ENCODE data around the gene ANKMY1. TPM values are rescaled to one million over a fixed set of nuclear protein-coding genes. Genes with fewer than 3 reads are reported as not detected.

The ANKMY1 gene
- total RNA-seq, 1 donor from 2014 or later = 7.2 TPM

DNA sequence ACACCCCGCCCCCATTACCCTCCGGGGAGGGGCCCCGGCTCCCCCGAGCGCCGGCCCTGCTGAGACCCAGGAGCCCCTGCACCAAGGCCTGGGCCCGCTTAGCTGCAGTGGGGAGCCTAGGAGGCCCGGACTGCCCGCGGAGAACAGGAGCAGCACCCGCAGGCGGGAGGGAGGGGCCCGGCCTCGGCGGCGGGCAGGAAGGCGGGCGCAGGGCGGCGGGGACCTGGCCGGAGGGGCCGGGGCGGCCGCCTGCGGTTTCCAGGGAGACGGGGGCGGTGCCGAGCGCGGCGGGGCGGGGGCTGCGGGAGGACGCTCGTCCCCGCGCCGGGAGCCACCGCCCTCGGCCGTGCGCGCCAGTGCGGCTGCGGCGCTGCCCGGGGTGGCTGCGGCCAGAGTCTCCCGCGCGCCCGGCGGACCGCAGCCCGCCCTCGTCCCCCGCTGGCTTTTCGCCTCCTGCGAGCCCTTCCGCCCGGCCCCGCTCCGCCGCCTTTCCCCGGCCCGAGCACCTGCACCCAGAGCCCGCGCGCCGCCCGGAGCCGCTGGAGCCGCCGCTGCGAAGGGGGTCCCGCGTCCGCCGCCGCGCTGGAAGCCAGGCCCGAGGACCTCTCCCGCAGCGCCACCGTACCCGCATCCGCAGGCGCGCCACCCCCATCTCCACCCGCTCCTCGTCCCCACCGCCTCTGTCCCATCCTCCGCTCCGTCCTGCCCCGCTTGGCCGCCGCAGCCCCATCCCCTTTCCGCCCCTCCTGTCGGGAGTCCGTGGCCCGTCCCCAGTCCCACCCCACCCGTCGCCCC, 105.1 kb downstream of the ANKMY1 start:
- H3K36me3 ChIP-seq (ENCODE audit: insufficient read depth, low read length) = no peaks in the 10 kb centered on the region
- H3K36me3 Mint-ChIP-seq (ENCODE audit: low read depth, unreplicated experiment) = no peaks in the 10 kb centered on the region
- H3K4me3 ChIP-seq (ENCODE audit: insufficient read depth, low read depth, low read length) = peak overlapping the region; percentile 42
- no peaks in the 10 kb centered on the region for H3K9me3 Mint-ChIP-seq (ENCODE audit: unreplicated experiment)
- peaks cover 27% of the 10 kb centered on the region for H3K4me1 Mint-ChIP-seq (ENCODE audit: low read depth, unreplicated experiment)
- peak overlapping the region; percentile 78 for H3K4me3 Mint-ChIP-seq (ENCODE audit: unreplicated experiment)
- peaks cover 82% of the 10 kb centered on the region for H3K79me2 ChIP-seq (ENCODE audit: insufficient read depth, low read length)
- H2AFZ ChIP-seq (ENCODE audit: low read depth, low read length) = no peak overlapping the region
- no peaks in the 10 kb centered on the region for H3K27me3 Mint-ChIP-seq (ENCODE audit: low read depth, unreplicated experiment)
- FAIRE-seq (no peak), DNase-seq (ENCODE audit: low read depth) (no peak)
- no peak overlapping the region for H3K27ac Mint-ChIP-seq (ENCODE audit: unreplicated experiment)
- H3K4me2 ChIP-seq (ENCODE audit: low read length) = peak overlapping the region; percentile 88
- peaks cover 35% of the 10 kb centered on the region for H3K4me1 ChIP-seq (ENCODE audit: insufficient read depth, low read length)
- TF ChIP-seq EZH2 (IDR thresholded peaks at IDR 0.05; ENCODE audit: insufficient read depth, low read length) (no peak), CTCF (IDR thresholded peaks at IDR 0.05; ENCODE audit: insufficient read depth, low read depth, low read length) (no peak)
- no peaks in the 10 kb centered on the region for H3K9me3 ChIP-seq (ENCODE audit: insufficient read depth, low read depth, low read length)
- no peak overlapping the region for H3K27ac ChIP-seq (ENCODE audit: low read depth, low read length)
- peak overlapping the region; percentile 38 for H3K9ac ChIP-seq (ENCODE audit: low read length)
- peaks cover 87% of the 10 kb centered on the region for H4K20me1 ChIP-seq (ENCODE audit: insufficient read depth, low read length)
- H3K27me3 ChIP-seq (ENCODE audit: insufficient read depth, low read length) = no peaks in the 10 kb centered on the region

DNA sequence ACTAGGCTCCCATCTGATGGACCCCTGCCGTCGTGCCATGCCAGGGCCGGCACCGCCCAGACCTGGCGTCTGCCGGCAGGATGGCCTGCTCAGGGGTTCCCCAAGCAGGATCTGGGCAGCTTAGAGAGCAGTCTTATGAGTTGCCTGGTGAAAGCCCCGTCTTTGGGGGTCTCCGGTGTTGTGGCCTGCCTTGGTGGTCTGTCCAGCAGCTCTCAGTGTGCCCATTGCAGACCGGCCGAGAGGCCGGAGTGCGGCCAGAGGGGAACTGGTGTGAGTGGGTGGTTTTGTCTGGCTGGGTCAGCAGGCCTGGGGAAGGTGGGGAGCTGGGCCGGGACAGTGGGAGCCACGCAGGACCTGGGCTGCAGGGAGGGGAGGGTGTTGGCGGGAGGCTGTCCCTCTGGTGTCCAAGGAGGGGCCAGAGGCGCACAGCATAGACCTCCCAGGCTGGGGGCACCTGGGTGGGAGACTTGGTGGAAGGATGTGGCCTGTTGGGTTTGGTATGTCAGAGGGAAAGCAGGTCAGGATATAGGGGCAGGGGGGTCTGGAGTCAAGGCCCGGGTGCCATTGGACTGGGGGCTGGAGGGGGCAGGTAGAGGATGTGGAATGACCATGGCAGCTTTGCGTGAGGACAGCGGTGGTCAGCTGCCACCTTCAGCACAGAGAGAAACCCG, 105.9 kb downstream of the ANKMY1 start:
- peaks cover 82% of the 10 kb centered on the region for H3K79me2 ChIP-seq (ENCODE audit: insufficient read depth, low read length)
- peaks cover 87% of the 10 kb centered on the region for H4K20me1 ChIP-seq (ENCODE audit: insufficient read depth, low read length)
- no peak overlapping the region for H3K27ac Mint-ChIP-seq (ENCODE audit: unreplicated experiment)
- no peaks in the 10 kb centered on the region for H3K36me3 ChIP-seq (ENCODE audit: insufficient read depth, low read length)
- H3K4me1 Mint-ChIP-seq (ENCODE audit: low read depth, unreplicated experiment) = peaks cover 27% of the 10 kb centered on the region
- peak overlapping the region; percentile 27 for H3K9ac ChIP-seq (ENCODE audit: low read length)
- FAIRE-seq (no peak), DNase-seq (ENCODE audit: low read depth) (no peak)
- peak overlapping the region; percentile 76 for H3K4me3 Mint-ChIP-seq (ENCODE audit: unreplicated experiment)
- no peak for TF ChIP-seq EZH2 (IDR thresholded peaks at IDR 0.05; ENCODE audit: insufficient read depth, low read length)
- TF ChIP-seq CTCF (IDR thresholded peaks at IDR 0.05; ENCODE audit: insufficient read depth, low read depth, low read length) = no peak
- no peak overlapping the region for H2AFZ ChIP-seq (ENCODE audit: low read depth, low read length)
- no peaks in the 10 kb centered on the region for H3K27me3 ChIP-seq (ENCODE audit: insufficient read depth, low read length)
- peaks cover 35% of the 10 kb centered on the region for H3K4me1 ChIP-seq (ENCODE audit: insufficient read depth, low read length)
- no peaks in the 10 kb centered on the region for H3K27me3 Mint-ChIP-seq (ENCODE audit: low read depth, unreplicated experiment)
- H3K4me2 ChIP-seq (ENCODE audit: low read length) = peak overlapping the region; percentile 88
- H3K9me3 ChIP-seq (ENCODE audit: insufficient read depth, low read depth, low read length) = no peaks in the 10 kb centered on the region
- no peaks in the 10 kb centered on the region for H3K36me3 Mint-ChIP-seq (ENCODE audit: low read depth, unreplicated experiment)
- H3K27ac ChIP-seq (ENCODE audit: low read depth, low read length) = no peak overlapping the region
- H3K4me3 ChIP-seq (ENCODE audit: insufficient read depth, low read depth, low read length) = peak overlapping the region; percentile 42
- H3K9me3 Mint-ChIP-seq (ENCODE audit: unreplicated experiment) = no peaks in the 10 kb centered on the region

All from astrocyte (in vitro differentiated cells and primary cell).